Panc1 (cell line): ENCODE data around the gene RPP14. TPM values are rescaled to one million over a fixed set of nuclear protein-coding genes. Genes with fewer than 3 reads are reported as not detected.

Experiments
- ATAC-seq: fragments of 200-7000 bp; cut with Tn5 transposase; 2 replicates; pipeline ENCODE4 v1.9.1; 2020; ENCODE audit warnings: mild to moderate bottlenecking, moderate library complexity
- BruUV-seq: library from RNA; stranded (reverse); fragments of 400-500 nt; replicated peaks from 2 replicates; lab custom pipeline; 2021; lab: Mats Ljungman, UMichigan
- CTCF ChIA-PET: fragments of 300-600 bp; sonication (Branson Sonifier 250); formaldehyde crosslinking; loops from one replicate; lab custom pipeline; 2022; ENCODE audit warnings: antibody characterized with exemption; lab: Charles Lee
- POLR2A ChIA-PET: fragments of 300-600 bp; sonication (Branson Sonifier 250); formaldehyde crosslinking; loops from one replicate; lab custom pipeline; 2022; ENCODE audit warnings: antibody characterized with exemption; lab: Charles Lee
- DNase-seq: peaks from one replicate; pipeline ENCODE4 v3.0.0-alpha.2; 2010; ENCODE audit warnings: low read depth, low spot score
- H3K27ac ChIP-seq: 2 replicates; pipeline ENCODE4 v1.5.1; 2011; ENCODE audit warnings: mild to moderate bottlenecking, low read length, inconsistent platforms
- H3K27me3 ChIP-seq: fragments of 200-500 bp; sonication (Bioruptor generic); 2 replicates; pipeline ENCODE4 v1.6.0; 2014; ENCODE audit warnings: low read length, inconsistent platforms; ENCODE audit not compliant: control insufficient read depth, insufficient read depth
- H3K36me3 ChIP-seq: fragments of 200-500 bp; sonication (Bioruptor generic); 2 replicates; pipeline ENCODE4 v1.5.1; 2014; ENCODE audit warnings: inconsistent platforms, mild to moderate bottlenecking, low read length, moderate library complexity; ENCODE audit not compliant: control insufficient read depth, insufficient read depth
- H3K4me1 ChIP-seq: 2 replicates; pipeline ENCODE4 v1.5.1; 2011; ENCODE audit warnings: inconsistent platforms, mild to moderate bottlenecking, low read length, moderate library complexity; ENCODE audit not compliant: control insufficient read depth, insufficient read depth
- H3K4me3 ChIP-seq, 2 experiments: 2 replicates each; pipeline ENCODE4 v1.5.1; 2011 to 2012; ENCODE audit warnings: low read depth in 2 of 2, low read length in 2 of 2, mild to moderate bottlenecking in 2 of 2, inconsistent platforms in 1 of 2, moderate library complexity in 1 of 2
- H3K9me3 ChIP-seq: fragments of 200-500 bp; sonication (Bioruptor generic); 2 replicates; pipeline ENCODE4 v1.5.1; 2014; ENCODE audit warnings: low read depth, mild to moderate bottlenecking, inconsistent platforms, low read length, moderate library complexity; ENCODE audit not compliant: control insufficient read depth, insufficient read depth
- POLR2AphosphoS5 ChIP-seq: IDR thresholded peaks from 2 replicates; pipeline ENCODE4 v1.6.1; 2012; ENCODE audit warnings: mild to moderate bottlenecking, low read depth, low read length, moderate library complexity
- SIN3A ChIP-seq: IDR thresholded peaks from 2 replicates; pipeline ENCODE4 v1.6.1; 2012; ENCODE audit warnings: low read depth, mild to moderate bottlenecking, low read length, moderate library complexity, borderline replicate concordance; ENCODE audit not compliant: insufficient read depth
- TCF7L2 ChIP-seq: IDR thresholded peaks from 2 replicates; pipeline ENCODE4 v1.6.1; 2011; ENCODE audit warnings: mild to moderate bottlenecking, low read depth, low read length, inconsistent platforms
- in situ Hi-C: cut with HindIII; loops from 2 replicates; pipeline ENCODE4 v1.10.0; 2016; ENCODE audit warnings: low sequenced_read_pairs, low pct_unique_long_range_greater_than_20kb
- intact Hi-C: fragments of 100-400 bp; cut with micrococcal nuclease; formaldehyde crosslinking; loops from one replicate; pipeline ENCODE4 v1.10.0; 2022; ENCODE audit not compliant: unreplicated experiment
- total RNA-seq: library from RNA; stranded (reverse); gene quantifications from one replicate; pipeline ENCODE4 v1.2.1, GENCODE V29; 2021; ENCODE audit not compliant: unreplicated experiment
- TF ChIP-seq, protein P1 (sequence below), 2 experiments: IDR thresholded peaks; 2 replicates each; pipeline ENCODE4 v1.6.1; 2011 to 2012; ENCODE audit warnings: low read depth in 2 of 2, control low read depth in 1 of 2, low read length in 1 of 2, mild to moderate bottlenecking in 1 of 2, moderate library complexity in 1 of 2; ENCODE audit not compliant: insufficient read depth in 1 of 2
- TF ChIP-seq, protein P2 (sequence below): fragments of 450-650 bp; IDR thresholded peaks from 2 replicates; pipeline ENCODE4 v1.5.1; 2017; ENCODE audit warnings: mild to moderate bottlenecking

The RPP14 gene
- total RNA-seq, 1 experiment from 2014 or later: 16.4 TPM

DNA sequence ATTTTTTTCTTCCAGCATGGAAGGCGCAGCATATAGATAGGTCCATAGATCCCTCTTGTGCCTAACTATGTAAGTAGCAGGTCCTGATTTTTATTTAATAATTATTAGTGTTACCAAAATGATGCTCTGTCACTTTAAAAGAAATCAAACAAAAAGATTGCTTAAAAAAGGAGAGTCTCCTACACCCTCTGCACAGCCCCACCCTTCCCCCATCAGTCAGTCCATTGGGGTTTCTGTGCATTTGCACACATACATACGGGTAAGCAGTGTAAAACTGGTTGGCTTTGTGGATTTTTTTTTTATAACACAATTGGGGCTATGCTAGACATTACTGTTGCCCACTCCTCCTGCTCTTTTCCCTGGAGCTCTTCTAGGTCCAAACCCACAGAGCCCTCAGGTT is 7.0 kb upstream of the RPP14 start:
- DNase-seq (no peak), ATAC-seq (no peak)
- no peaks in the 10 kb centered on the region for H3K36me3 ChIP-seq
- ChIA-PET CTCF (interaction anchor here (0.7 to 2.5 kb wide), 3 partner anchors 111 to 328 kb away, joined by 3 to 33 read pairs (median 9); no protein-coding TSS in a partner anchor), POLR2A (interaction anchor here (0.6 kb wide), 1 partner anchor 20 kb away, joined by 3 read pairs; no protein-coding TSS in a partner anchor)
- peaks cover 5% of the 10 kb centered on the region; the same call in 1 of the 2 replicates for H3K9me3 ChIP-seq
- BruUV-seq: no TSS peak
- TF ChIP-seq, protein P1, sequence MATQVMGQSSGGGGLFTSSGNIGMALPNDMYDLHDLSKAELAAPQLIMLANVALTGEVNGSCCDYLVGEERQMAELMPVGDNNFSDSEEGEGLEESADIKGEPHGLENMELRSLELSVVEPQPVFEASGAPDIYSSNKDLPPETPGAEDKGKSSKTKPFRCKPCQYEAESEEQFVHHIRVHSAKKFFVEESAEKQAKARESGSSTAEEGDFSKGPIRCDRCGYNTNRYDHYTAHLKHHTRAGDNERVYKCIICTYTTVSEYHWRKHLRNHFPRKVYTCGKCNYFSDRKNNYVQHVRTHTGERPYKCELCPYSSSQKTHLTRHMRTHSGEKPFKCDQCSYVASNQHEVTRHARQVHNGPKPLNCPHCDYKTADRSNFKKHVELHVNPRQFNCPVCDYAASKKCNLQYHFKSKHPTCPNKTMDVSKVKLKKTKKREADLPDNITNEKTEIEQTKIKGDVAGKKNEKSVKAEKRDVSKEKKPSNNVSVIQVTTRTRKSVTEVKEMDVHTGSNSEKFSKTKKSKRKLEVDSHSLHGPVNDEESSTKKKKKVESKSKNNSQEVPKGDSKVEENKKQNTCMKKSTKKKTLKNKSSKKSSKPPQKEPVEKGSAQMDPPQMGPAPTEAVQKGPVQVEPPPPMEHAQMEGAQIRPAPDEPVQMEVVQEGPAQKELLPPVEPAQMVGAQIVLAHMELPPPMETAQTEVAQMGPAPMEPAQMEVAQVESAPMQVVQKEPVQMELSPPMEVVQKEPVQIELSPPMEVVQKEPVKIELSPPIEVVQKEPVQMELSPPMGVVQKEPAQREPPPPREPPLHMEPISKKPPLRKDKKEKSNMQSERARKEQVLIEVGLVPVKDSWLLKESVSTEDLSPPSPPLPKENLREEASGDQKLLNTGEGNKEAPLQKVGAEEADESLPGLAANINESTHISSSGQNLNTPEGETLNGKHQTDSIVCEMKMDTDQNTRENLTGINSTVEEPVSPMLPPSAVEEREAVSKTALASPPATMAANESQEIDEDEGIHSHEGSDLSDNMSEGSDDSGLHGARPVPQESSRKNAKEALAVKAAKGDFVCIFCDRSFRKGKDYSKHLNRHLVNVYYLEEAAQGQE (IDR thresholded peaks at IDR 0.05; ENCODE audit: insufficient read depth in 1 of 2, low read depth in 2 of 2, low read length in 1 of 2): no peak
- TF ChIP-seq POLR2AphosphoS5 (no peak), SIN3A (no peak), TCF7L2 (no peak)
- TF ChIP-seq, protein P2, sequence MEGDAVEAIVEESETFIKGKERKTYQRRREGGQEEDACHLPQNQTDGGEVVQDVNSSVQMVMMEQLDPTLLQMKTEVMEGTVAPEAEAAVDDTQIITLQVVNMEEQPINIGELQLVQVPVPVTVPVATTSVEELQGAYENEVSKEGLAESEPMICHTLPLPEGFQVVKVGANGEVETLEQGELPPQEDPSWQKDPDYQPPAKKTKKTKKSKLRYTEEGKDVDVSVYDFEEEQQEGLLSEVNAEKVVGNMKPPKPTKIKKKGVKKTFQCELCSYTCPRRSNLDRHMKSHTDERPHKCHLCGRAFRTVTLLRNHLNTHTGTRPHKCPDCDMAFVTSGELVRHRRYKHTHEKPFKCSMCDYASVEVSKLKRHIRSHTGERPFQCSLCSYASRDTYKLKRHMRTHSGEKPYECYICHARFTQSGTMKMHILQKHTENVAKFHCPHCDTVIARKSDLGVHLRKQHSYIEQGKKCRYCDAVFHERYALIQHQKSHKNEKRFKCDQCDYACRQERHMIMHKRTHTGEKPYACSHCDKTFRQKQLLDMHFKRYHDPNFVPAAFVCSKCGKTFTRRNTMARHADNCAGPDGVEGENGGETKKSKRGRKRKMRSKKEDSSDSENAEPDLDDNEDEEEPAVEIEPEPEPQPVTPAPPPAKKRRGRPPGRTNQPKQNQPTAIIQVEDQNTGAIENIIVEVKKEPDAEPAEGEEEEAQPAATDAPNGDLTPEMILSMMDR: no peak
- H3K4me1 ChIP-seq: no peaks in the 10 kb centered on the region
- no peak overlapping the region for H3K4me3 ChIP-seq
- in situ Hi-C loops (no loop called here), intact Hi-C loops (no loop called here)
- no peaks in the 10 kb centered on the region for H3K27me3 ChIP-seq
- no peak overlapping the region for H3K27ac ChIP-seq

DNA sequence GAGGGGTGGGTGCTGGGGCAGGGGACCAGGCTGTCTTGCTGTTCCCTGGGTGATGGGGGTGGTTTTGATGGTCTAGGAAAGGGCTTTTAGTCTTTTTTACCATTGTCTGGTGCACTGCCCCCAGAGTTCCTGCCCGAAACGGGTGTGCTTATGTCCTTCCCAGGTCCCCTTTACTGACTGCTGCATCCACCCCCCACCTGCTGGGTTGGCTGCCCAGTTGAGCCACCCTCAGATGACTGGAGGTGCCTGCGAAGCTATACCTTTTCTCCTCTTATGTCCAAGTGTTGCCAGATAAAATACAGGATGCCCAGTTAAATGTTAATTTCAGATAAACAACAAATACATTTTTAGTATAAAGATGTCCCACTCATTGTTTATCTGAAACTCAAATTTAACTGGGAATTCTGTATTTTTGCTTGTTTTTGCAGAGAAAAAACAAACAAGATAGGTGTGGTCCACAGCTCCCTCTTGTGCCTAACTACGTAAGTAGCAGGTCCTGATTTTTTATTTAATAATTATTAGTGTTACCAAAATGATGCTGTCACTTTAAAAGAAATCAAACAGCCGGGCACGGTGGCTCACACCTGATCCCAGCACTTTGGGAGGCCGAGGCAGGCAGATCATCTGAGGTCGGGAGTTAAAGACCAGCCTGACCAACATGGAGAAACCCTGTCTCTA is 6.1 kb upstream of the RPP14 start:
- Histone ChIP-seq H3K27ac (no peak overlapping the region), H3K4me1 (no peaks in the 10 kb centered on the region), H3K4me3 (no peak overlapping the region), H3K36me3 (no peaks in the 10 kb centered on the region), H3K9me3 (peaks cover 5% of the 10 kb centered on the region; the same call in 1 of the 2 replicates), H3K27me3 (no peaks in the 10 kb centered on the region)
- BruUV-seq: no TSS peak
- intact Hi-C loops (loop anchor here (1.0 kb wide), 1 partner anchor 113 kb away; no protein-coding TSS in a partner anchor), in situ Hi-C loops (no loop called here)
- no peak for DNase-seq
- TF ChIP-seq POLR2AphosphoS5 (no peak), TCF7L2 (no peak), SIN3A (no peak)
- TF ChIP-seq, protein P1 (IDR thresholded peaks at IDR 0.05; ENCODE audit: insufficient read depth in 1 of 2, low read depth in 2 of 2, low read length in 1 of 2): no peak
- TF ChIP-seq, protein P2: peak; percentile 74
- ChIA-PET POLR2A (interaction anchor here (0.8 kb wide), 1 partner anchor 73 kb away, joined by 3 read pairs; no protein-coding TSS in a partner anchor), CTCF (interaction anchor here (0.7 to 2.5 kb wide), 4 partner anchors 82 to 329 kb away, joined by 5 to 33 read pairs (median 8); no protein-coding TSS in a partner anchor)
- ATAC-seq: peak; percentile 52; the same call in 1 of the 2 replicates
